ENCODE results near the gene BCL7C. TPM values are rescaled to one million over a fixed set of nuclear protein-coding genes. Genes with fewer than 3 reads are reported as not detected.
A peak's percentile ranks its signal among the peaks of the same experiment; 100 is the strongest.

Gene BCL7C
- total and polyA plus RNA-seq, 2 of the 13 experiments (the other 11 are each of a cell fraction or from before 2014, with no cell fraction given): 17.7 to 33.8 TPM

GRCh38 chr16:30902029-30902972, 8.4 kb upstream of the BCL7C start (continued):
- TF ChIP-seq MED8 (CRISPR knock-in tag; IDR thresholded peaks at IDR 0.05; ENCODE audit: insufficient replicate concordance) (peak; percentile 29), BCLAF1 (IDR thresholded peaks at IDR 0.05) (no peak), SALL1 (CRISPR knock-in tag; IDR thresholded peaks at IDR 0.05) (no peak; the same call in 1 of the 2 replicates), ZGPAT (CRISPR knock-in tag; IDR thresholded peaks at IDR 0.05) (no peak), CSRNP1 (CRISPR knock-in tag; IDR thresholded peaks at IDR 0.05) (no peak), NRL (CRISPR knock-in tag; IDR thresholded peaks at IDR 0.05; ENCODE audit: borderline replicate concordance) (peak; percentile 86), GABPA (IDR thresholded peaks at IDR 0.05; ENCODE audit: low read depth, low read length) (0 out of 2 replicates have a peak, but pooled peaks have one; percentile 21), GABPA (CRISPR knock-in tag; IDR thresholded peaks at IDR 0.05; ENCODE audit: low read depth) (no peak), THAP11 (CRISPR knock-in tag; IDR thresholded peaks at IDR 0.05) (peak; percentile 55), ZNF597 (CRISPR knock-in tag; IDR thresholded peaks at IDR 0.05) (no peak), SP140L (CRISPR knock-in tag; IDR thresholded peaks at IDR 0.05; ENCODE audit: borderline replicate concordance) (no peak), ZHX2 (IDR thresholded peaks at IDR 0.05; ENCODE audit: low read depth) (no peak), ZHX2 (CRISPR knock-in tag; IDR thresholded peaks at IDR 0.05; ENCODE audit: borderline replicate concordance) (no peak), POLR2AphosphoS5 (IDR thresholded peaks at IDR 0.05; ENCODE audit: low read depth, low read length) (peak; percentile 34)

Data from HepG2 (cell line).